CD4-positive, alpha-beta T cell (primary cell): ENCODE measurements around the gene TUBGCP4. TPM values are rescaled to one million over a fixed set of nuclear protein-coding genes. Genes with fewer than 3 reads are reported as not detected.

Source experiments
- ATAC-seq: fragments of 200-7000 bp; cut with Tn5 transposase; one replicate; pipeline ENCODE4 v1.10.0; 2022; ENCODE audit warnings: mild to moderate bottlenecking; ENCODE audit not compliant: poor library complexity
- CTCF ChIA-PET: fragments of 350-600 bp; sonication (Branson Sonifier 250); formaldehyde crosslinking; loops from one replicate; lab custom pipeline; 2021; ENCODE audit warnings: antibody characterized with exemption, inconsistent platforms; lab: Charles Lee
- POLR2A ChIA-PET: fragments of 350-600 bp; sonication (Branson Sonifier 250); formaldehyde crosslinking; loops from one replicate; lab custom pipeline; 2021; ENCODE audit warnings: antibody characterized with exemption, inconsistent platforms; lab: Charles Lee
- DNase-seq, 14 experiments: peaks; one replicate each; pipeline ENCODE4 v3.0.0-alpha.2; 2013 to 2020; ENCODE audit warnings: mixed read lengths in 2 of 14
- H3K27ac ChIP-seq, 2 donors: one replicate each; pipeline versions ENCODE4 v1.5.1 to v1.7.0; 2013; ENCODE audit warnings: low read length in 2 of 2, low read depth in 1 of 2, mild to moderate bottlenecking in 1 of 2
- H3K27me3 ChIP-seq, 2 experiments: 1 replicate in 1 of 2; 2 replicates in 1 of 2; pipeline versions ENCODE4 v1.6.1 to v1.7.0; 2013; ENCODE audit warnings: low read length in 2 of 2, control low read depth in 1 of 2, mild to moderate bottlenecking in 1 of 2, moderate library complexity in 1 of 2; ENCODE audit not compliant: insufficient read depth in 2 of 2, control insufficient read depth in 1 of 2
- H3K36me3 ChIP-seq: one replicate; pipeline ENCODE4 v1.6.1; 2013; ENCODE audit warnings: low read length, control low read depth; ENCODE audit not compliant: insufficient read depth
- H3K4me1 ChIP-seq: one replicate; pipeline ENCODE4 v1.6.1; 2013; ENCODE audit warnings: low read length, control low read depth; ENCODE audit not compliant: insufficient read depth
- H3K4me3 ChIP-seq: one replicate; pipeline ENCODE4 v1.5.1; 2013; ENCODE audit warnings: mild to moderate bottlenecking, low read length, moderate library complexity
- H3K9me3 ChIP-seq, 2 experiments: 1 replicate in 1 of 2; 2 replicates in 1 of 2; pipeline versions ENCODE4 v1.6.1 to v1.7.0; 2013; ENCODE audit warnings: low read length in 2 of 2, mild to moderate bottlenecking in 2 of 2, control low read depth in 1 of 2, moderate library complexity in 1 of 2; ENCODE audit not compliant: control insufficient read depth in 1 of 2, insufficient read depth in 1 of 2
- H3K27ac Mint-ChIP-seq: one replicate; pipeline ENCODE4 v1.8.0; 2020; ENCODE audit warnings: mixed read lengths
- H3K27me3 Mint-ChIP-seq: one replicate; pipeline ENCODE4 v1.8.0; 2021; ENCODE audit warnings: mixed read lengths
- H3K36me3 Mint-ChIP-seq: one replicate; pipeline ENCODE4 v1.8.0; 2021; ENCODE audit warnings: low read depth, mixed read lengths
- H3K4me1 Mint-ChIP-seq: one replicate; pipeline ENCODE4 v1.8.0; 2021; ENCODE audit warnings: low read depth, mixed read lengths
- H3K4me3 Mint-ChIP-seq: one replicate; pipeline ENCODE4 v1.8.0; 2020; ENCODE audit warnings: mild to moderate bottlenecking, mixed read lengths
- H3K9me3 Mint-ChIP-seq: one replicate; pipeline ENCODE4 v1.8.0; 2020; ENCODE audit warnings: mixed read lengths
- CTCF ChIP-seq: fragments of 200-600 bp; IDR thresholded peaks from one replicate; pipeline ENCODE4 v1.8.0; 2022; ENCODE audit warnings: antibody characterized with exemption, mild to moderate bottlenecking
- intact Hi-C, 2 experiments: fragments of 100-400 bp; cut with DNase I in 1 of 2; cut with micrococcal nuclease in 1 of 2; formaldehyde crosslinking; loops; one replicate each; pipeline versions ENCODE4 v1.15.1 to v1.9.0; 2023 to 2025; cut with DNase I, micrococcal nuclease
- total RNA-seq, 174 experiments: library from RNA in 2 of 174; stranded (reverse) in 2 of 174; gene quantifications; one replicate each; pipeline ENCODE4 v1.2.3 and lab custom pipeline; 2021 to 2026

TUBGCP4 gene
- total RNA-seq, 2 experiments from 2014 or later = 4.1 to 5.9 TPM

- no peak for ATAC-seq
- Mint-ChIP-seq H3K27ac (peak overlapping the region; percentile 54), H3K4me3 (no peak overlapping the region), H3K36me3 (peaks cover 93% of the 10 kb centered on the region), H3K27me3 (no peaks in the 10 kb centered on the region), H3K4me1 (no peaks in the 10 kb centered on the region), H3K9me3 (no peaks in the 10 kb centered on the region)
- Histone ChIP-seq H3K27me3 (no peaks in the 10 kb centered on the region), H3K4me3 (no peak overlapping the region), H3K9me3 (no peaks in the 10 kb centered on the region), H3K27ac (no peak overlapping the region), H3K4me1 (no peaks in the 10 kb centered on the region), H3K36me3 (peaks cover 87% of the 10 kb centered on the region)
- ChIA-PET CTCF (no interaction called here), POLR2A (no interaction called here)
- intact Hi-C loops = no loop called here
- no peak for DNase-seq
- TF ChIP-seq CTCF = no peak
Observed at GRCh38 chr15:43403616-43404015, 32.7 kb downstream of the TUBGCP4 start.

GRCh38 chr15:43404130-43404529 is 33.2 kb downstream of the TUBGCP4 start:
- POLR2A ChIA-PET = no interaction called here
- no peak for TF ChIP-seq CTCF
- H3K9me3 Mint-ChIP-seq = no peaks in the 10 kb centered on the region
- no peak for DNase-seq
- Histone ChIP-seq H3K4me1 (no peaks in the 10 kb centered on the region), H3K9me3 (no peaks in the 10 kb centered on the region), H3K4me3 (no peak overlapping the region), H3K36me3 (peaks cover 88% of the 10 kb centered on the region), H3K27ac (no peak overlapping the region), H3K27me3 (no peaks in the 10 kb centered on the region)
- H3K36me3 Mint-ChIP-seq = peaks cover 93% of the 10 kb centered on the region
- no peak for ATAC-seq
- intact Hi-C loops = no loop called here
- H3K27me3 Mint-ChIP-seq = no peaks in the 10 kb centered on the region
- no peak overlapping the region for H3K4me3 Mint-ChIP-seq
- CTCF ChIA-PET = no interaction called here
- no peaks in the 10 kb centered on the region for H3K4me1 Mint-ChIP-seq
- peak overlapping the region; percentile 54 for H3K27ac Mint-ChIP-seq

GRCh38 chr15:43406189-43406588 is 35.3 kb downstream of the TUBGCP4 start:
- no peak overlapping the region for H3K4me3 Mint-ChIP-seq
- intact Hi-C loops = no loop called here
- no peak for DNase-seq
- H3K4me1 ChIP-seq = no peaks in the 10 kb centered on the region
- H3K9me3 ChIP-seq = no peaks in the 10 kb centered on the region
- H3K36me3 Mint-ChIP-seq = peaks cover 95% of the 10 kb centered on the region
- ATAC-seq = no peak
- no peak for TF ChIP-seq CTCF
- peaks cover 91% of the 10 kb centered on the region for H3K36me3 ChIP-seq
- no peaks in the 10 kb centered on the region for H3K27me3 Mint-ChIP-seq
- H3K27me3 ChIP-seq = no peaks in the 10 kb centered on the region
- no peak overlapping the region for H3K27ac ChIP-seq
- no peaks in the 10 kb centered on the region for H3K4me1 Mint-ChIP-seq
- no peaks in the 10 kb centered on the region for H3K9me3 Mint-ChIP-seq
- ChIA-PET POLR2A (interaction anchor here (1.0 to 1.1 kb wide), 2 partner anchors 10 to 52 kb away, joined by 3 read pairs; no protein-coding TSS in a partner anchor), CTCF (no interaction called here)
- H3K27ac Mint-ChIP-seq = no peak overlapping the region
- H3K4me3 ChIP-seq = no peak overlapping the region
